Left cardiac atrium (tissue), 4 donors: Measurements from ENCODE around the gene PRDM11. TPM values are rescaled to one million over a fixed set of nuclear protein-coding genes. Genes with fewer than 3 reads are reported as not detected.

ENCODE experiments used
- ATAC-seq, 2 donors: fragments of 200-7000 bp; cut with Tn5 transposase; one replicate each; pipeline ENCODE4 v1.9.1; 2020; ENCODE audit warnings: mild to moderate bottlenecking in 2 of 2, moderate library complexity in 2 of 2
- DNase-seq: peaks from one replicate; pipeline ENCODE4 v3.0.0-alpha.2; 2020
- intact Hi-C, 2 donors: fragments of 100-400 bp; cut with DNase I; formaldehyde crosslinking; loops; one replicate each; pipeline versions ENCODE4 v1.14.1 to v1.15.1; 2022 to 2023
- total RNA-seq, 2 donors: library from RNA; stranded (reverse); fragmentation: NEBNext Ultra II Directional; extraction: Animal tissue kit (Norgen Biotek cat#: 25700); gene quantifications; one replicate each; pipeline ENCODE4 v1.2.1, GENCODE V29; 2021
- donor health status: DM: no; HTN: yes; CAD: no.
- donor health status: DM: no; HTN: yes; CAD: no; lungs with severe emphysema.
- donor health status: DM: yes; HTN: yes; CAD: no.
- donor health status: Dilated cardiomyopathy.

PRDM11 gene
- total RNA-seq, 2 donors from 2014 or later = 16.1 to 16.3 TPM

- ATAC-seq = no peak
- intact Hi-C loops = no loop called here
- no peak for DNase-seq
Measured at GRCh38 chr11:45215098-45215865, 68.8 kb downstream of the PRDM11 start.

GRCh38 chr11:45216031-45216430 lies 69.6 kb downstream of the PRDM11 start:
- intact Hi-C loops = no loop called here
- ATAC-seq (no peak), DNase-seq (no peak)

GRCh38 chr11:45216901-45217300 lies 70.5 kb downstream of the PRDM11 start:
- no peak for DNase-seq
- no peak for ATAC-seq
- intact Hi-C loops = no loop called here

DNA sequence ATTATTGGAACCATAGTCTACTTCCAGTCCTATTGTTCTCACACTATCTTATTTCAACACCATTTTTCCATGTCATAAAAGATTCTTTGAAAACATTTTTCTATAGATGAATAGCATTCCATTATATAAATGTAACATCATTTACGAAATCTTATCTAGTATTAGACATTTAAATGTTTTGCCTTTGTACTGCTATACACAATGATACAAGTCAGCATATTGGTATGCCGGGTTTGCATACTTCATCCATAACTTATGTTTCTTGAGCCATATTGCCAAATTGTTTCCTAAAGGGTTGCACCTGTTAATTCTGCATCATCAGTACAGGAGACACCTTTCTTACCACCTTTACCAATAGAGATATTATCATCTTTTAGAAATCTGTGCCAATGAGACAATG lies 71.6 kb downstream of the PRDM11 start:
- no peak for ATAC-seq
- no peak for DNase-seq
- intact Hi-C loops = no loop called here

DNA sequence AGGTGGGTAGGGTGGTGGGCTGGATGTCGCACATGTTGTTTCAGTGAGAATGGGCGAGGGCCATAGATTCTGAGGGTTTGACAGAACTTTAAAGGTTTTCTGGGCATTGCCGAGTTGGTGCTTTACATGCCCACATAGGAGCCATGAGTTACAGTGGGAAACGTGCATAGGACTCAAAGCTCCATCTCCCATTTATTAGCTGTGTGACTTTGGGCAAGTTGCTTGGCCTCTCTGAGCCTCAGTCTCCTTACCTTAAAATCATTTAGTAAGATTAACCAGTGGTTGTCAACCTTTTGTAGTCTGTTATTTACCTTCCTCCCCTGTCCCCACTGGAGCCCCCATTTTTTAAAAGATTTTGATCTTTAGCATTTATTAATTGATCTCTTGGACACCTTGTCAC lies 72.3 kb downstream of the PRDM11 start:
- intact Hi-C loops = no loop called here
- ATAC-seq = no peak
- no peak for DNase-seq

DNA sequence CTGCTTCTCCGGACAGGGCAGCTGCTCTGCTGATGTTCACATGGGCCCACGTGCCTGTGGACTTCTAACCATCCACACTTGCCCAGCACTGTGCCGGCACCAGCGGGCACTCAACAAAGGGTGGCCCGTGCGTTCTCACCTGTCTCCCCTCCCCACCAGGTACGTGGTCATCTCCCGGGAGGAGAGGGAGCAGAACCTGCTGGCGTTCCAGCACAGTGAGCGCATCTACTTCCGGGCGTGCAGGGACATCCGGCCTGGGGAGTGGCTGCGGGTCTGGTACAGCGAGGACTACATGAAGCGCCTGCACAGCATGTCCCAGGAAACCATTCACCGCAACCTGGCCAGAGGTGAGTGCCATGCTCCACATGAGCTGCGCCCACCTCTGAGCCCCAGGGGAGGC lies 73.0 kb downstream of the PRDM11 start:
- DNase-seq = no peak
- intact Hi-C loops = no loop called here
- ATAC-seq = no peak

GRCh38 chr11:45223496-45223895 lies 77.1 kb downstream of the PRDM11 start:
- no peak for DNase-seq
- intact Hi-C loops = loop anchor here in 1 of 2 donors (10.0 kb wide), 1 partner anchor 89 kb away; no protein-coding TSS in a partner anchor
- no peak for ATAC-seq

GRCh38 chr11:45224766-45225165 lies 78.3 kb downstream of the PRDM11 start:
- no peak for ATAC-seq
- intact Hi-C loops = loop anchor here in 1 of 2 donors (10.0 kb wide), 1 partner anchor 90 kb away; no protein-coding TSS in a partner anchor
- no peak for DNase-seq

- no peak for DNase-seq
- intact Hi-C loops = loop anchor here in 1 of 2 donors (10.0 kb wide), 1 partner anchor 90 kb away; no protein-coding TSS in a partner anchor
- no peak for ATAC-seq
Measured at GRCh38 chr11:45225277-45225676, 78.8 kb downstream of the PRDM11 start.

GRCh38 chr11:45225961-45226871 lies 79.8 kb downstream of the PRDM11 start:
- ATAC-seq (no peak), DNase-seq (no peak)
- intact Hi-C loops = loop anchor here in 1 of 2 donors (10.0 kb wide), 1 partner anchor 91 kb away; no protein-coding TSS in a partner anchor

DNA sequence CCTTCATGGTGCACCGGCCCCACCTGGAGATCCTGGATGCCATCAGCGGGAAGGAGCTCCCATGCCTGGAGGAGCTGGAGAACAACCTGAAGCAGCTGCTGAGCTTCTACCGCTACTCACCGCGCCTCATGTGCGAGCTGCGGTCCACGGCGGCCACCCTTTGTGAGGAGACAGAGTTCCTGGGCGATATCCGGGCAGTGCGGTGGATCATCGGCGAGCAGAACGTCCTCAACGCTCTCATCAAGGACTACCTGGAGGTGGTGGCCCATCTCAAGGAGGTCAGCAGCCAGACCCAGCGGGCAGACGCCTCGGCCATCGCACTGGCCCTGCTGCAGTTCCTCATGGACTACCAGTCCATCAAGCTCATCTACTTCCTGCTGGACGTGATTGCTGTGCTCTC lies 80.5 kb downstream of the PRDM11 start:
- intact Hi-C loops = loop anchor here in 1 of 2 donors (10.0 kb wide), 1 partner anchor 92 kb away; no protein-coding TSS in a partner anchor
- no peak for ATAC-seq
- no peak for DNase-seq

GRCh38 chr11:45227836-45228235 lies 81.4 kb downstream of the PRDM11 start:
- ATAC-seq = no peak
- no peak for DNase-seq
- intact Hi-C loops = loop anchor here in 1 of 2 donors (10.0 kb wide), 1 partner anchor 93 kb away; no protein-coding TSS in a partner anchor

DNA sequence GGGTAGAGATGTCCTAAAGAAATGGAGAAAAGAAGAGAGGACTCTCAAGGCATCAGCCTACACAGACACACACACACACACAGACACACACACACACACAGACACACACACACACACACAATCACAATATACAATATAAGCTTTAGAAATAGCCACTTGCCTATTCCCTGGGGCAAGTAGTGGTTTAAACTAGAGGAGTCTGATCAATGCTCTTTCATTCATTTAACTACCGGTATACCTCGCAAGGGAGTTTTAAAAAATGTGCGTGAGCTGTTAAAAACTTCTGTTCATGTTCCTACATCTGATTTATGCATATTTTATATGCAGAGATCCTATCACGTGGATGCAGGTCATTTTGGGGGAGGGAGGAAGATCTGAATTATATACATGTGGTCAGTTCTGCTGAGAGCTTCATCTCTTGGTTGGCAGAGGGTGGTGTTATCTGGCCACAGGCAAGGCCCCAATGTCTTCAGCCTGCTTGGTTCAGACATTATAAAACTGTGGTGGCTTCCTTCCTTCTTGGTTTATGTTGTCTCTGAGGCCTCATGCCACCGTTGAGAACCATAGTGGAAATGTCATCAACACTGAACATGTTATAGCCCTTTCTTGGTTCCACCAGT lies 83.1 kb downstream of the PRDM11 start:
- DNase-seq (no peak), ATAC-seq (no peak)
- intact Hi-C loops = loop anchor here in 1 of 2 donors (10.0 kb wide), 1 partner anchor 95 kb away; no protein-coding TSS in a partner anchor

GRCh38 chr11:45232341-45233080 lies 86.1 kb downstream of the PRDM11 start:
- intact Hi-C loops = no loop called here

DNA sequence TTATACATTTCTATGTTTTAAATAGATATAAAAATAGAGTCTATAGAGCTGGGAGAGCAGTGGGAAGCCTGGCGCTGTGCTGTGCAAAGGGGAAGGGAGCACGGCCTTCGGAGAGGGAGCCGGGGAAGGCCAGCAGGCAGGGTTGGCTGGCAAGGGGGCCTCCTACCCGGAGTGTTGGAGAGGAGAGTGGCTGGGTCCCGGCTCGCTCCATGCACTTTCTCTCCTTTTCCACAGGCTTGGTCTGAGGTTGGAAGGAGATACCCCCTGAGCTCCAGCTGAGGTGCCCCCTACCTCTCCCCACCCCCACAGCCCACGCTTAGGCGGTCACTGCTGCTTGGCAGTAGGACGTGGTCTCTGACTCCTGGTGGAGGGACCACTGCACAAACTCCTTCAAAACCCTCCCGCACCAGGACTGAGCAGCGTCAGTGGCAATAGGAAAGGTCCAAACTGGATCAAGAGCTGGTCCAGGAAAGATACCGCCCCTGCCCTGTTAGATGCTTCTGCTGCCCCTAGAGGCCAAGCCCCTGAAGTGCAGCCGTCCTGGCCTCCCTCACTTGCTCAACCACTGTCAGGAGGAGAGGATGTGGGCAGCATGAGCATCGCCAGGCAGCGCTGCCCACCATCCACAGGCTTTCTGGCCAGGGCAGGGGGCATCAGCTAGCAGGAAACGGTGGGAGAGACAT lies 86.8 kb downstream of the PRDM11 start:
- ATAC-seq = peak; percentile 73 to 74
- intact Hi-C loops = no loop called here
- DNase-seq = peak; percentile 71

More at GRCh38 chr11:45232341-45233080, 86.1 kb downstream of the PRDM11 start:
- DNase-seq (no peak), ATAC-seq (no peak)

DNA sequence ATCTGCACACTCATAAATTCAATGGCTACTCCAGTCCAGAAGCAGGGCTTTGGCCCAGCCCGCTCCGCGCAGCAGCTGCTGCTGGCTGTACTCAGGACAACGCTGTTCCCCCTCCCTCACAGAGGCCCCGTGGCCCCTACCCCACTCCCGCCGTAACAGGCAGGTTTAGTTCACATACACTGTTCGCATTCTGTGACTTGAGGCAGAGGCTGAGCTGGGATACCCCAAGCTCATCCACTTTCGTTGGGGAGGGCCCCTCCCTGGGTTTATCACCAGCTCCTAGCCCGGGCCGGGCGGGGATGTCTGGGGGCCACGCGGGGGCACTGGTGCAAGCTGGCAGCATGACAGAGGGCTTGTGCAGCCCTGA lies 87.3 kb downstream of the PRDM11 start:
- intact Hi-C loops = no loop called here
- DNase-seq = no peak
- no peak for ATAC-seq

- intact Hi-C loops = no loop called here
- DNase-seq (no peak), ATAC-seq (no peak)
Measured at GRCh38 chr11:45234306-45235006, 88.0 kb downstream of the PRDM11 start.
